HCT116 (cell line): ENCODE results near the gene TAS2R60. TPM values are rescaled to one million over a fixed set of nuclear protein-coding genes. Genes with fewer than 3 reads are reported as not detected.
"Not testable (repeated sequence)": the region's sequence is repeated elsewhere in the genome, so short reads cannot be mapped to it uniquely, and the experiment has no call there.

Experiments used
- ATAC-seq: fragments of 200-7000 bp; cut with Tn5 transposase; 2 replicates; pipeline ENCODE4 v1.9.1; 2020; ENCODE audit warnings: mild to moderate bottlenecking, moderate library complexity
- BruUV-seq: library from RNA; stranded (reverse); fragments of 400-500 nt; replicated peaks from 2 replicates; lab custom pipeline; 2021; lab: Mats Ljungman, UMichigan
- CTCF ChIA-PET: fragments of 300-600 bp; sonication (Branson Sonifier 250); formaldehyde crosslinking; loops from one replicate; lab custom pipeline; 2021; ENCODE audit warnings: antibody characterized with exemption; lab: Charles Lee
- POLR2A ChIA-PET: fragments of 300-600, 350-600 bp; sonication (Branson Sonifier 250); formaldehyde crosslinking; loops from one replicate; lab custom pipeline; 2021; ENCODE audit warnings: antibody characterized with exemption; lab: Charles Lee
- RAD21 ChIA-PET, 2 experiments: fragments of 300-600 bp; sonication (Branson Sonifier 250); formaldehyde crosslinking; loops; one replicate each; lab custom pipeline; 2023; ENCODE audit warnings: low total read pairs in 2 of 2; ENCODE audit not compliant: uncharacterized antibody in 2 of 2, unreplicated experiment in 2 of 2, low non-redundant PET in 1 of 2; lab: Charles Lee
- DNase-seq: peaks from one replicate; pipeline ENCODE4 v3.0.0-alpha.2; 2010; ENCODE audit warnings: low read depth, low spot score
- H2AFZ ChIP-seq: fragments of 200-600 bp; shearing (Covaris generic), sonication (generic); 2 replicates; pipeline ENCODE4 v1.6.1; 2017; ENCODE audit warnings: low read depth, mixed run types, mixed read lengths, antibody characterized with exemption, low read length; ENCODE audit not compliant: poor library complexity, severe bottlenecking
- H3K27ac ChIP-seq: 2 replicates; pipeline ENCODE4 v1.5.1; 2012; ENCODE audit warnings: low read depth, low read length
- H3K27me3 ChIP-seq: fragments of 200-600 bp; sonication (generic); 2 replicates; pipeline ENCODE4 v1.6.1; 2016; ENCODE audit warnings: mixed run types, low read length, mixed read lengths; ENCODE audit not compliant: insufficient read depth
- H3K36me3 ChIP-seq, 2 experiments: fragments of 200-500 bp in 1 of 2; fragments of 200-600 bp in 1 of 2; sonication (Bioruptor generic) in 1 of 2; sonication (generic) in 1 of 2; 2 replicates each; pipeline versions ENCODE4 v1.5.1 to v1.6.1; 2014 to 2016; ENCODE audit warnings: low read length in 2 of 2, inconsistent platforms in 1 of 2, mixed read lengths in 1 of 2, mixed run types in 1 of 2; ENCODE audit not compliant: insufficient read depth in 2 of 2, control insufficient read depth in 1 of 2
- H3K4me1 ChIP-seq, 2 experiments: fragments of 200-600 bp in 1 of 2; sonication (generic) in 1 of 2; 2 replicates each; pipeline versions ENCODE4 v1.5.1 to v1.6.1; 2012 to 2017; ENCODE audit warnings: low read length in 2 of 2, inconsistent platforms in 1 of 2, mild to moderate bottlenecking in 1 of 2, mixed read lengths in 1 of 2, mixed run types in 1 of 2, moderate library complexity in 1 of 2; ENCODE audit not compliant: insufficient read depth in 2 of 2, control insufficient read depth in 1 of 2
- H3K4me2 ChIP-seq: fragments of 200-600 bp; sonication (generic); 2 replicates; pipeline ENCODE4 v1.6.1; 2017; ENCODE audit warnings: mixed run types, low read length, mixed read lengths
- H3K4me3 ChIP-seq, 2 experiments: fragments of 200-600 bp in 1 of 2; sonication (generic) in 1 of 2; replicated peaks in 1 of 2; 2 replicates each; pipeline ENCODE4 v1.5.1; 2011 to 2016; ENCODE audit warnings: low read length in 2 of 2, control low read depth in 1 of 2, low read depth in 1 of 2, mild to moderate bottlenecking in 1 of 2, mixed read lengths in 1 of 2, mixed run types in 1 of 2
- H3K79me2 ChIP-seq: fragments of 200-600 bp; sonication (generic); 2 replicates; pipeline ENCODE4 v1.6.1; 2017; ENCODE audit warnings: mild to moderate bottlenecking, mixed run types, low read length, moderate library complexity, mixed read lengths; ENCODE audit not compliant: insufficient read depth
- H3K9ac ChIP-seq: fragments of 200-600 bp; sonication (generic); 2 replicates; pipeline ENCODE4 v1.6.1; 2016; ENCODE audit warnings: low read length, mixed read lengths
- H3K9me2 ChIP-seq: fragments of 200-600 bp; sonication (generic), shearing (Covaris generic); 2 replicates; pipeline ENCODE4 v1.6.1; 2017; ENCODE audit warnings: mixed run types, mild to moderate bottlenecking, moderate library complexity; ENCODE audit not compliant: insufficient read depth
- H3K9me3 ChIP-seq, 2 experiments: fragments of 200-500 bp in 1 of 2; fragments of 200-600 bp in 1 of 2; sonication (Bioruptor generic) in 1 of 2; sonication (generic) in 1 of 2; 2 replicates each; pipeline ENCODE4 v1.6.1; 2014 to 2017; ENCODE audit warnings: low read length in 2 of 2, mixed read lengths in 2 of 2, inconsistent platforms in 1 of 2, low read depth in 1 of 2, mild to moderate bottlenecking in 1 of 2, mixed run types in 1 of 2, moderate library complexity in 1 of 2; ENCODE audit not compliant: control insufficient read depth in 1 of 2, insufficient read depth in 1 of 2
- H4K20me1 ChIP-seq: fragments of 200-600 bp; sonication (generic), shearing (Covaris generic); 2 replicates; pipeline ENCODE4 v1.6.1; 2017; ENCODE audit warnings: mixed run types, mild to moderate bottlenecking, moderate library complexity; ENCODE audit not compliant: insufficient read depth
- EGR1 ChIP-seq: IDR thresholded peaks from 2 replicates; pipeline ENCODE4 v1.6.1; 2012; ENCODE audit warnings: low read depth
- ELF1 ChIP-seq: IDR thresholded peaks from 2 replicates; pipeline ENCODE4 v1.6.1; 2012; ENCODE audit warnings: low read depth, borderline replicate concordance
- JUND ChIP-seq: IDR thresholded peaks from 2 replicates; pipeline ENCODE4 v1.6.1; 2012
- MAX ChIP-seq: IDR thresholded peaks from 2 replicates; pipeline ENCODE4 v1.6.1; 2012
- POLR2A ChIP-seq: IDR thresholded peaks from 2 replicates; pipeline ENCODE4 v1.7.0; 2011; ENCODE audit warnings: borderline replicate concordance; ENCODE audit not compliant: insufficient read depth, insufficient read length; ENCODE audit errors: extremely low read depth
- POLR2AphosphoS5 ChIP-seq: IDR thresholded peaks from 2 replicates; pipeline ENCODE4 v1.6.1; 2011; ENCODE audit warnings: mild to moderate bottlenecking, low read depth, low read length, moderate library complexity
- RAD21 ChIP-seq: IDR thresholded peaks from 2 replicates; pipeline ENCODE4 v1.6.1; 2012; ENCODE audit warnings: low read depth, mild to moderate bottlenecking
- REST ChIP-seq: IDR thresholded peaks from 2 replicates; pipeline ENCODE4 v1.6.1; 2012; ENCODE audit warnings: low read depth
- SP1 ChIP-seq: IDR thresholded peaks from 2 replicates; pipeline ENCODE4 v1.6.1; 2012; ENCODE audit warnings: low read depth
- ZFX ChIP-seq: fragments of 450-650 bp; IDR thresholded peaks from 2 replicates; pipeline ENCODE4 v1.6.1; 2017
- ZNF274 ChIP-seq: fragments of 200-500 bp; sonication (Bioruptor generic); IDR thresholded peaks from 2 replicates; pipeline ENCODE4 v1.6.1; 2014; ENCODE audit warnings: mild to moderate bottlenecking, low read depth, low read length, inconsistent platforms
- intact Hi-C: fragments of 100-400 bp; cut with micrococcal nuclease; formaldehyde crosslinking; loops from 2 replicates; pipeline ENCODE4 v1.10.0; 2022
- total RNA-seq: library from RNA; stranded (reverse); gene quantifications from one replicate; pipeline ENCODE4 v1.2.1, GENCODE V29; 2021; ENCODE audit not compliant: unreplicated experiment

The TAS2R60 gene
- total RNA-seq, 1 experiment from 2014 or later, result not detected

DNA sequence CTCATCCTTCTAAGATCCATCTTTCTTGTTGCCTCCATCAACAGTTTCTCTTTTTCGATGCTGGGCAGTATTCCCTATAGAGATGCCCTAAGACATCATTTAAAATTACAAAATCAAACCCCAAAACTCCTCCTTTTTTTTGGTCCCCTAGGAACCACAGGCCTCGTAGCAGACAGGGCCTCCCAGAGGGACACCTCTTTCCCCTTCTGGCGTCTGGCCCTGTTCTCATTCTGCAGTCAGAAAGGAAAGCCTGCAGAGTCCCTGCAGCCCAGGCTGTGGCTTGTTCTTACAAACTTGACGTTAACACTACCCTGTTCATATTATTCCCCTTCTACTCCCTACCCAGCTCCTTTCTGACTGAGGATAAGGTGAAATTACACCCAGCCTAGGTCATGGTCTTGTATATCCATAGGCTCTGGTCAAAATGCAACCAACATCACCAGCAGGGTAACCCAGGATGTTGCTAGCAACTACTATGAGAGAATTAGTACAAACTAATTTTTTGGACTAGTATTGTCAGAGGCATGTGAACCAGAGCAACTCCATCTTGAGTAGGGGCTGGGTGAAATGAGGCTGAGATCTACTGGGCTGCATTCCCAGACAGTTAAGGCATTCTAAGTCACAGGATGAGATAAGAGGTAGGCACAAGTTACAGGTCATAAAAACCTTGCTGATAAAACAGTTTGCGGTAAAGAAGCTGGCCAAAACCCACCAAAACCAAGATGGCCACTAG, 31.1 kb upstream of the TAS2R60 start (continued):
- TF ChIP-seq EGR1 (no peak), ZNF274 (no peak)
- TF ChIP-seq, all 23 proteins: peak for 0

- no TSS peak for BruUV-seq
- H3K4me2 ChIP-seq, result no peak overlapping the region
- intact Hi-C loops, result no loop called here
- H3K27ac ChIP-seq, result no peak overlapping the region
- CTCF ChIA-PET, result no interaction called here
- no peak overlapping the region for H3K9ac ChIP-seq
- H3K4me1 ChIP-seq, result peaks cover 5 to 7% of the 10 kb centered on the region in 2 experiments; a peak in 3 of 4 replicates
- peaks cover under 1% of the 10 kb centered on the region; the same call in 1 of the 2 replicates for H3K79me2 ChIP-seq
- no peaks in the 10 kb centered on the region for H3K9me3 ChIP-seq
- H3K9me2 ChIP-seq, result no peaks in the 10 kb centered on the region
- no peak overlapping the region for H2AFZ ChIP-seq
- ATAC-seq, result no peak
- RAD21 ChIA-PET, result no interaction called here
- H3K27me3 ChIP-seq, result no peaks in the 10 kb centered on the region
- H3K36me3 ChIP-seq, result no peaks in the 10 kb centered on the region
- DNase-seq, result no peak
- no peaks in the 10 kb centered on the region for H4K20me1 ChIP-seq
- no peak overlapping the region for H3K4me3 ChIP-seq
- POLR2A ChIA-PET, result no interaction called here
- no peak for TF ChIP-seq POLR2A
- no peak for TF ChIP-seq REST
- TF ChIP-seq MAX, result no peak
- TF ChIP-seq POLR2AphosphoS5, result no peak
- no peak for TF ChIP-seq SP1
- TF ChIP-seq JUND, result no peak
- no peak for TF ChIP-seq EGR1
- no peak for TF ChIP-seq ZFX
- no peak for TF ChIP-seq RAD21
- no peak for TF ChIP-seq ELF1
Measured at GRCh38 chr7:143413123-143413522, 30.1 kb upstream of the TAS2R60 start.

- DNase-seq, intact Hi-C loops, H4K20me1 ChIP-seq, POLR2A ChIA-PET, H3K4me2 ChIP-seq, H2AFZ ChIP-seq, H3K79me2 ChIP-seq, CTCF ChIA-PET, H3K4me3 ChIP-seq, ATAC-seq, H3K27me3 ChIP-seq, RAD21 ChIA-PET, BruUV-seq, H3K9ac ChIP-seq, H3K9me2 ChIP-seq, H3K36me3 ChIP-seq, H3K4me1 ChIP-seq, H3K27ac ChIP-seq, H3K9me3 ChIP-seq: not testable (repeated sequence)
Measured at GRCh38 chr7:143415209-143415608, 28.0 kb upstream of the TAS2R60 start.
